IMR-90 (cell line): Measurements from ENCODE around the gene WNT16. TPM values are rescaled to one million over a fixed set of nuclear protein-coding genes. Genes with fewer than 3 reads are reported as not detected.
A peak's percentile ranks its signal among the peaks of the same experiment; 100 is the strongest.

Experiments used
- ATAC-seq: fragments of 200-7000 bp; cut with Tn5 transposase; 2 replicates; pipeline ENCODE4 v1.9.1; 2020; ENCODE audit warnings: low read depth, mild to moderate bottlenecking, moderate library complexity
- BruUV-seq: library from RNA; stranded (reverse); fragments of 400-500 nt; replicated peaks from 2 replicates; lab custom pipeline; 2021; lab: Mats Ljungman, UMichigan
- CTCF ChIA-PET: fragments of 300-600 bp; formaldehyde crosslinking; extraction: SDS; loops from one replicate; lab custom pipeline; 2021; ENCODE audit warnings: antibody characterized with exemption; lab: Yijun Ruan, JAX
- POLR2A ChIA-PET: fragments of 300-600 bp; sonication (Branson Sonifier 250); formaldehyde crosslinking; loops from one replicate; lab custom pipeline; 2022; ENCODE audit warnings: antibody characterized with exemption; ENCODE audit not compliant: unreplicated experiment; lab: Charles Lee
- DNase-seq: peaks from one replicate; pipeline ENCODE4 v3.0.0; 2013
- H2AFZ ChIP-seq: replicated peaks from 2 replicates; pipeline ENCODE3; 2013; ENCODE audit warnings: low read length, mild to moderate bottlenecking; ENCODE audit not compliant: poor library complexity
- H2AK5ac ChIP-seq: 2 replicates; pipeline ENCODE4 v1.6.1; 2013; ENCODE audit warnings: low read depth, low read length, inconsistent platforms
- H2AK9ac ChIP-seq: replicated peaks from 2 replicates; pipeline ENCODE3; 2013; ENCODE audit warnings: mild to moderate bottlenecking, low read depth, low read length, moderate library complexity; ENCODE audit not compliant: poor library complexity
- H2BK120ac ChIP-seq: 2 replicates; pipeline ENCODE4 v1.6.1; 2013; ENCODE audit warnings: low read depth, low read length, inconsistent platforms
- H2BK15ac ChIP-seq: 3 replicates; pipeline ENCODE4 v1.6.1; 2013; ENCODE audit warnings: low read depth, low read length, inconsistent platforms
- H2BK20ac ChIP-seq: 2 replicates; pipeline ENCODE4 v1.6.1; 2013; ENCODE audit warnings: low read depth, mild to moderate bottlenecking, inconsistent platforms, low read length, moderate library complexity
- H2BK5ac ChIP-seq: 2 replicates; pipeline ENCODE4 v1.6.1; 2013; ENCODE audit warnings: mild to moderate bottlenecking, low read depth, low read length, inconsistent platforms; ENCODE audit not compliant: poor library complexity, severe bottlenecking
- H3K14ac ChIP-seq: replicated peaks from 2 replicates; pipeline ENCODE4 v1.6.1; 2013; ENCODE audit warnings: low read depth, low read length, inconsistent platforms
- H3K18ac ChIP-seq: 2 replicates; pipeline ENCODE4 v1.6.1; 2013; ENCODE audit warnings: low read depth, low read length, control low read depth
- H3K23ac ChIP-seq: 2 replicates; pipeline ENCODE4 v1.6.1; 2013; ENCODE audit warnings: low read depth, low read length, inconsistent platforms
- H3K27ac ChIP-seq: 2 replicates; pipeline ENCODE4 v1.5.1; 2013; ENCODE audit warnings: mild to moderate bottlenecking, control low read depth, low read length; ENCODE audit not compliant: insufficient read depth
- H3K27me3 ChIP-seq: 2 replicates; pipeline ENCODE4 v1.6.1; 2013; ENCODE audit warnings: low read length; ENCODE audit not compliant: control insufficient read depth, insufficient read depth
- H3K36me3 ChIP-seq: 2 replicates; pipeline ENCODE4 v1.6.1; 2013; ENCODE audit warnings: low read length, mixed read lengths; ENCODE audit not compliant: control insufficient read depth, insufficient read depth
- H3K4ac ChIP-seq: 2 replicates; pipeline ENCODE4 v1.6.1; 2013; ENCODE audit warnings: low read depth, low read length, inconsistent platforms
- H3K4me1 ChIP-seq: 2 replicates; pipeline ENCODE4 v1.6.1; 2013; ENCODE audit warnings: low read length, mixed read lengths; ENCODE audit not compliant: control insufficient read depth, insufficient read depth
- H3K4me2 ChIP-seq: 2 replicates; pipeline ENCODE4 v1.6.1; 2013; ENCODE audit warnings: low read depth, mild to moderate bottlenecking, control low read depth, low read length, moderate library complexity
- H3K4me3 ChIP-seq: 2 replicates; pipeline ENCODE4 v1.5.1; 2013; ENCODE audit warnings: low read depth, mild to moderate bottlenecking, control low read depth, low read length, moderate library complexity; ENCODE audit not compliant: insufficient read depth
- H3K56ac ChIP-seq: 2 replicates; pipeline ENCODE4 v1.6.1; 2013; ENCODE audit warnings: low read length, inconsistent platforms; ENCODE audit not compliant: insufficient read depth; ENCODE audit errors: extremely low read depth
- H3K79me1 ChIP-seq, 2 experiments: 2 replicates each; pipeline ENCODE4 v1.6.1; 2013; ENCODE audit warnings: low read length in 2 of 2, inconsistent platforms in 1 of 2, low read depth in 1 of 2
- H3K9ac ChIP-seq: 2 replicates; pipeline ENCODE4 v1.6.1; 2013; ENCODE audit warnings: low read depth, low read length, control low read depth
- H3K9me1 ChIP-seq: 2 replicates; pipeline ENCODE4 v1.6.1; 2013; ENCODE audit warnings: low read length, inconsistent platforms; ENCODE audit not compliant: insufficient read depth
- H3K9me3 ChIP-seq: 2 replicates; pipeline ENCODE4 v1.6.1; 2013; ENCODE audit warnings: low read length; ENCODE audit not compliant: control insufficient read depth, insufficient read depth
- H4K20me1 ChIP-seq: 2 replicates; pipeline ENCODE4 v1.6.1; 2013; ENCODE audit warnings: low read length, inconsistent platforms; ENCODE audit not compliant: insufficient read depth
- H4K5ac ChIP-seq: 2 replicates; pipeline ENCODE4 v1.6.1; 2013; ENCODE audit warnings: mild to moderate bottlenecking, low read depth, low read length, control low read depth
- H4K8ac ChIP-seq, 2 experiments: 2 replicates each; pipeline ENCODE4 v1.6.1; 2013; ENCODE audit warnings: low read depth in 2 of 2, low read length in 2 of 2, control low read depth in 1 of 2, inconsistent platforms in 1 of 2
- H4K91ac ChIP-seq: 2 replicates; pipeline ENCODE4 v1.6.1; 2013; ENCODE audit warnings: low read depth, low read length, inconsistent platforms; ENCODE audit not compliant: insufficient read depth
- CEBPB ChIP-seq: IDR thresholded peaks from 2 replicates; pipeline ENCODE4 v1.6.1; 2012; ENCODE audit warnings: low read depth, low read length, improper control_type of control experiment
- RAD21 ChIP-seq: IDR thresholded peaks from 2 replicates; pipeline ENCODE4 v1.6.1; 2012; ENCODE audit warnings: low read length, improper control_type of control experiment
- SMC3 ChIP-seq: fragments of 150-350 bp; IDR thresholded peaks from 2 replicates; pipeline ENCODE4 v1.6.1; 2016; ENCODE audit warnings: low read depth, mild to moderate bottlenecking, antibody characterized with exemption, low read length, moderate library complexity
- WGBS, 2 experiments: methylation state at CpG; one replicate each; pipeline versions ENCODE4 v1.1.5 to v1.1.7; 2013; ENCODE audit warnings: missing lambda C conversion rate in 2 of 2; ENCODE audit not compliant: insufficient read length in 1 of 2; ENCODE audit errors: extremely low coverage in 2 of 2; 5-methylcytosine and 5-hydroxymethylcytosine counted together
- dilution Hi-C: fragments of 300-500 bp; cut with HindIII; formaldehyde crosslinking; loops from one replicate; pipeline ENCODE4 v1.14.3; 2018; ENCODE audit warnings: low sequenced_read_pairs; ENCODE audit not compliant: unreplicated experiment
- in situ Hi-C: fragments of 300-500 bp; cut with MboI; formaldehyde crosslinking; loops from 3 replicates; pipeline ENCODE4 v1.14.3; 2019; ENCODE audit warnings: low sequenced_read_pairs, inconsistent platforms, mixed read lengths
- intact Hi-C: fragments of 100-400 bp; cut with micrococcal nuclease; formaldehyde crosslinking; loops from 2 replicates; pipeline ENCODE4 v1.10.0; 2022
- polyA plus RNA-seq, 3 experiments: library from polyadenylated mRNA; depleted of rRNA; stranded (reverse); fragments of >200 nt; gene quantifications; 2 replicates each; pipeline ENCODE4 v1.2.3, GENCODE V29; 2012; ENCODE audit warnings: low replicate concordance in 1 of 3
- total RNA-seq: library from RNA; depleted of rRNA; stranded (reverse); fragments of >200 nt; gene quantifications from 2 replicates; pipeline ENCODE4 v1.2.3, GENCODE V29; 2012

WNT16 gene
- total and polyA plus RNA-seq, 2 of the 4 experiments (the other 2 are of a cell fraction) = 0.68 to 1.1 TPM

DNA sequence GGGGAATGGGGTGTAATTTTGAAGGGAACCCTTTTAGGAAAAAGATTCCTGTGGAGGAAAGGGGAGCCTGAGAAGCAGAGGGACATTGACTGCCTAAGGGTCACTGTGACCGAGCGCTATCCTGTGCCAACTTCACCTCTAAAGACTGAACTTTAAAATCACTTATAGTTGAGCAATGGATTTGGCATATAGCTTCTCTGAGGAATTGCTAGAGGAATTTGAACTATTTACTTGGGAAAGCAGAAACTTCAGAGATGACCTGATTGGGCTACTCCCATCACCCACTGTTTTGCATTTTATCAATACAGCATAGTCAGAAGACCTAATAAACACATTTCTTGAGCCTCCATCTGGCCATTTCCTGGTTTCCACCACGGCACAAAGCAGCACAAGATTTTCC, 23.7 kb upstream of the WNT16 start:
- dilution Hi-C loops (no loop called here), in situ Hi-C loops (no loop called here), intact Hi-C loops (no loop called here)
- Histone ChIP-seq H3K14ac (peak overlapping the region; percentile 93), H3K9me1 (no peaks in the 10 kb centered on the region), H3K18ac (peak overlapping the region; percentile 56; the same call in 1 of the 2 replicates), H3K4me2 (peak overlapping the region; percentile 38), H3K4me1 (peaks cover 12% of the 10 kb centered on the region), H2BK20ac (peak overlapping the region; percentile 67), H3K9ac (no peak overlapping the region), H3K56ac (no peak overlapping the region), H3K23ac (peak overlapping the region; percentile 44; the same call in 1 of the 2 replicates), H3K27ac (peak overlapping the region; percentile 34; the same call in 1 of the 2 replicates), H3K27me3 (no peaks in the 10 kb centered on the region), H4K5ac (peak overlapping the region; percentile 65), H4K20me1 (no peaks in the 10 kb centered on the region), H2AK9ac (no peak overlapping the region), H2BK120ac (peak overlapping the region; percentile 76), H2AK5ac (peak overlapping the region; percentile 27; the same call in 1 of the 2 replicates), H4K91ac (peak overlapping the region; percentile 94), H3K4me3 (no peak overlapping the region), H2BK5ac (peak overlapping the region; percentile 99), H3K9me3 (no peaks in the 10 kb centered on the region), H3K36me3 (no peaks in the 10 kb centered on the region), H2AFZ (no peak overlapping the region), H3K79me1 (peaks cover 0 to 6% of the 10 kb centered on the region in 2 experiments; a peak in 1 of 4 replicates), H3K4ac (peak overlapping the region; percentile 77), H2BK15ac (0 out of 3 replicates have a peak overlapping the region, but pooled peaks have one; percentile 16), H4K8ac (peak overlapping the region; percentile 29 to 63; a peak in 3 of 4 replicates)
- ChIA-PET POLR2A (interaction anchor here (0.5 kb wide), 1 partner anchor 26 kb away, joined by 27 read pairs; no protein-coding TSS in a partner anchor), CTCF (interaction anchor here (0.8 kb wide), 1 partner anchor 229 kb away, joined by 4 read pairs; no protein-coding TSS in a partner anchor)
- no CpG with 5 or more reads among the region's 3 CpGs for WGBS, 2 experiments
- DNase-seq (peak; percentile 50), ATAC-seq (peak; percentile 45)
- no TSS peak for BruUV-seq
- TF ChIP-seq SMC3 (no peak), RAD21 (no peak), CEBPB (peak; percentile 29; the same call in 1 of the 2 replicates)
